ENCODE results near the gene HPS1.

The HPS1 gene

GRCh38 chr10:98382691-98383101 lies 64.0 kb downstream of the HPS1 start:
- no peaks in the 10 kb centered on the region for H3K27me3 ChIP-seq (ENCODE audit: low read length)
- no peaks in the 10 kb centered on the region for H3F3A ChIP-seq (ENCODE audit: insufficient read depth)
- no peak overlapping the region for H3K27ac ChIP-seq (ENCODE audit: low read depth, low read length)
- no peaks in the 10 kb centered on the region for H3K9me3 ChIP-seq (ENCODE audit: insufficient read depth, low read length)
- no peak overlapping the region for H3K4me3 ChIP-seq (ENCODE audit: insufficient read depth, low read length, poor library complexity, severe bottlenecking)
- H2AFZ ChIP-seq (ENCODE audit: low read depth, low read length, severe bottlenecking): no peak overlapping the region
- H3K79me2 ChIP-seq (ENCODE audit: insufficient read depth, low read length): no peaks in the 10 kb centered on the region
- H3K4me2 ChIP-seq (ENCODE audit: low read depth, low read length, poor library complexity, severe bottlenecking): no peak overlapping the region
- no peak overlapping the region for H3K9ac ChIP-seq (ENCODE audit: low read length)
- no peaks in the 10 kb centered on the region for H3K9me2 ChIP-seq (replicated peaks; ENCODE audit: insufficient read depth, low read length)
- TF ChIP-seq EZH2phosphoT487 (conservative IDR thresholded peaks at IDR 0.05; ENCODE audit: low read length) (no peak), CTCF (IDR thresholded peaks at IDR 0.05; ENCODE audit: insufficient read depth, low read length, poor library complexity, severe bottlenecking) (no peak)
- no peaks in the 10 kb centered on the region for H3K36me3 ChIP-seq (ENCODE audit: low read length)
- H4K20me1 ChIP-seq (ENCODE audit: low read depth, low read length): no peaks in the 10 kb centered on the region

GRCh38 chr10:98380493-98381339 lies 66.0 kb downstream of the HPS1 start:
- no peak overlapping the region for H3K9ac ChIP-seq (ENCODE audit: low read length)
- no peaks in the 10 kb centered on the region for H3K9me2 ChIP-seq (replicated peaks; ENCODE audit: insufficient read depth, low read length)
- H3K4me3 ChIP-seq (ENCODE audit: insufficient read depth, low read length, poor library complexity, severe bottlenecking): no peak overlapping the region
- H3K27me3 ChIP-seq (ENCODE audit: low read length): no peaks in the 10 kb centered on the region
- H3F3A ChIP-seq (ENCODE audit: insufficient read depth): no peaks in the 10 kb centered on the region
- H4K20me1 ChIP-seq (ENCODE audit: low read depth, low read length): no peaks in the 10 kb centered on the region
- no peaks in the 10 kb centered on the region for H3K36me3 ChIP-seq (ENCODE audit: low read length)
- no peak overlapping the region for H3K27ac ChIP-seq (ENCODE audit: low read depth, low read length)
- H3K4me2 ChIP-seq (ENCODE audit: low read depth, low read length, poor library complexity, severe bottlenecking): no peak overlapping the region
- H3K79me2 ChIP-seq (ENCODE audit: insufficient read depth, low read length): no peaks in the 10 kb centered on the region
- H3K9me3 ChIP-seq (ENCODE audit: insufficient read depth, low read length): no peaks in the 10 kb centered on the region
- TF ChIP-seq CTCF (IDR thresholded peaks at IDR 0.05; ENCODE audit: insufficient read depth, low read length, poor library complexity, severe bottlenecking): no peak
- TF ChIP-seq EZH2phosphoT487 (conservative IDR thresholded peaks at IDR 0.05; ENCODE audit: low read length): no peak
- no peak overlapping the region for H2AFZ ChIP-seq (ENCODE audit: low read depth, low read length, severe bottlenecking)

- no peak overlapping the region for H3K9ac ChIP-seq (ENCODE audit: low read length)
- H2AFZ ChIP-seq (ENCODE audit: low read depth, low read length, severe bottlenecking): no peak overlapping the region
- TF ChIP-seq EZH2phosphoT487 (conservative IDR thresholded peaks at IDR 0.05; ENCODE audit: low read length) (no peak), CTCF (IDR thresholded peaks at IDR 0.05; ENCODE audit: insufficient read depth, low read length, poor library complexity, severe bottlenecking) (no peak)
- no peak overlapping the region for H3K4me2 ChIP-seq (ENCODE audit: low read depth, low read length, poor library complexity, severe bottlenecking)
- H3K4me3 ChIP-seq (ENCODE audit: insufficient read depth, low read length, poor library complexity, severe bottlenecking): no peak overlapping the region
- H3K9me2 ChIP-seq (replicated peaks; ENCODE audit: insufficient read depth, low read length): no peaks in the 10 kb centered on the region
- no peaks in the 10 kb centered on the region for H3K9me3 ChIP-seq (ENCODE audit: insufficient read depth, low read length)
- H3F3A ChIP-seq (ENCODE audit: insufficient read depth): no peaks in the 10 kb centered on the region
- no peaks in the 10 kb centered on the region for H3K27me3 ChIP-seq (ENCODE audit: low read length)
- no peaks in the 10 kb centered on the region for H3K79me2 ChIP-seq (ENCODE audit: insufficient read depth, low read length)
- no peaks in the 10 kb centered on the region for H4K20me1 ChIP-seq (ENCODE audit: low read depth, low read length)
- no peak overlapping the region for H3K27ac ChIP-seq (ENCODE audit: low read depth, low read length)
- H3K36me3 ChIP-seq (ENCODE audit: low read length): no peaks in the 10 kb centered on the region
These were observed 68.0 kb downstream of the HPS1 start for GRCh38 chr10:98378722-98379121.

Measured in SU-DHL-6 (cell line).